HG02840 (cell line): ENCODE measurements around the gene TRPM2.
"Not testable (repeated sequence)": the region's sequence is repeated elsewhere in the genome, so short reads cannot be mapped to it uniquely, and the experiment has no call there.

ENCODE experiments used
- ATAC-seq: cut with Tn5 transposase; IDR thresholded peaks from one replicate; pipeline ENCODE4 v1.9.1; 2021; ENCODE audit warnings: mild to moderate bottlenecking, moderate library complexity, moderate number of reproducible peaks; ENCODE audit not compliant: unreplicated experiment, low FRiP score

The TRPM2 gene

GRCh38 chr21:44391345-44392091 lies 38.1 kb downstream of the TRPM2 start:
- no peak for ATAC-seq

GRCh38 chr21:44392185-44392584 lies 38.8 kb downstream of the TRPM2 start:
- no peak for ATAC-seq

- no peak for ATAC-seq
Measured at GRCh38 chr21:44392916-44393315, 39.5 kb downstream of the TRPM2 start.

GRCh38 chr21:44394733-44395132 lies 41.3 kb downstream of the TRPM2 start:
- no peak for ATAC-seq

- ATAC-seq = no peak
Measured at GRCh38 chr21:44395260-44395659, 41.8 kb downstream of the TRPM2 start.

- ATAC-seq = not testable (repeated sequence)
Measured at GRCh38 chr21:44396803-44397202, 43.4 kb downstream of the TRPM2 start.

- no peak for ATAC-seq
Measured at GRCh38 chr21:44397431-44398031, 44.1 kb downstream of the TRPM2 start.

GRCh38 chr21:44398499-44398898 lies 45.1 kb downstream of the TRPM2 start:
- ATAC-seq = no peak

- ATAC-seq = no peak
Measured at GRCh38 chr21:44399151-44399954, 45.9 kb downstream of the TRPM2 start.

GRCh38 chr21:44399955-44400790 lies 46.8 kb downstream of the TRPM2 start:
- ATAC-seq = no peak

- ATAC-seq = no peak
Measured at GRCh38 chr21:44400791-44401385, 47.5 kb downstream of the TRPM2 start.

- no peak for ATAC-seq
Measured at GRCh38 chr21:44401386-44402160, 48.2 kb downstream of the TRPM2 start.

GRCh38 chr21:44402323-44403105 lies 49.1 kb downstream of the TRPM2 start:
- no peak for ATAC-seq

GRCh38 chr21:44403106-44404020 lies 49.9 kb downstream of the TRPM2 start:
- ATAC-seq = no peak

- ATAC-seq = not testable (repeated sequence)
Measured at GRCh38 chr21:44404482-44404881, 51.1 kb downstream of the TRPM2 start.

- ATAC-seq = no peak
Measured at GRCh38 chr21:44405091-44405947, 51.9 kb downstream of the TRPM2 start.
